MCF 10A (cell line): Measurements from ENCODE around the gene TMEM161A. TPM values are rescaled to one million over a fixed set of nuclear protein-coding genes. Genes with fewer than 3 reads are reported as not detected.

Source experiments
- BruUV-seq: library from RNA; stranded (reverse); fragments of 400-500 nt; replicated peaks from 2 replicates; lab custom pipeline; 2021; lab: Mats Ljungman, UMichigan
- CTCF ChIA-PET: fragments of 300-600 bp; sonication (Branson Sonifier 250); formaldehyde crosslinking; extraction: SDS; loops from one replicate; lab custom pipeline; 2021; ENCODE audit warnings: antibody characterized with exemption, inconsistent platforms; lab: Yijun Ruan, JAX
- POLR2A ChIA-PET: fragments of 300-600, 350-650 bp; sonication (Branson Sonifier 250); formaldehyde crosslinking; extraction: SDS; loops from one replicate; lab custom pipeline; 2020; ENCODE audit warnings: antibody characterized with exemption, inconsistent platforms; lab: Yijun Ruan, JAX
- DNase-seq: peaks from one replicate; pipeline ENCODE4 v3.0.0-alpha.2; 2018; ENCODE audit not compliant: unreplicated experiment
- H3K27ac Mint-ChIP-seq: one replicate; pipeline ENCODE4 v1.8.0; 2022; ENCODE audit warnings: mild to moderate bottlenecking, low read depth, mixed read lengths; ENCODE audit not compliant: unreplicated experiment
- H3K27me3 Mint-ChIP-seq: one replicate; pipeline ENCODE4 v1.8.0; 2022; ENCODE audit warnings: mixed read lengths; ENCODE audit not compliant: insufficient read depth, unreplicated experiment
- H3K36me3 Mint-ChIP-seq: one replicate; pipeline ENCODE4 v1.8.0; 2022; ENCODE audit warnings: mild to moderate bottlenecking, moderate library complexity, mixed read lengths; ENCODE audit not compliant: insufficient read depth, unreplicated experiment
- H3K4me1 Mint-ChIP-seq: one replicate; pipeline ENCODE4 v1.8.0; 2022; ENCODE audit warnings: mixed read lengths; ENCODE audit not compliant: insufficient read depth, unreplicated experiment
- H3K4me3 Mint-ChIP-seq: one replicate; pipeline ENCODE4 v1.8.0; 2022; ENCODE audit warnings: mild to moderate bottlenecking, moderate library complexity, mixed read lengths; ENCODE audit not compliant: unreplicated experiment
- H3K9me3 Mint-ChIP-seq: one replicate; pipeline ENCODE4 v1.8.0; 2022; ENCODE audit warnings: mixed read lengths; ENCODE audit not compliant: unreplicated experiment
- CTCF ChIP-seq: fragments of 200-600 bp; IDR thresholded peaks from one replicate; pipeline ENCODE4 v1.8.0; 2022; ENCODE audit warnings: antibody characterized with exemption, mild to moderate bottlenecking; ENCODE audit not compliant: unreplicated experiment
- intact Hi-C: fragments of 100-400 bp; cut with micrococcal nuclease; formaldehyde crosslinking; loops from 2 replicates; pipeline ENCODE4 v1.14.1; 2022
- total RNA-seq: library from RNA; stranded (reverse); gene quantifications from 2 replicates; pipeline ENCODE4 v1.2.3, GENCODE V29; 2022

TMEM161A gene
- total RNA-seq, 1 experiment from 2014 or later = 34.8 TPM

- intact Hi-C loops = no loop called here
- Mint-ChIP-seq H3K36me3 (peaks cover 35% of the 10 kb centered on the region), H3K27me3 (no peaks in the 10 kb centered on the region), H3K4me1 (no peaks in the 10 kb centered on the region), H3K27ac (no peak overlapping the region), H3K4me3 (no peak overlapping the region), H3K9me3 (peaks cover 18% of the 10 kb centered on the region)
- TF ChIP-seq CTCF = no peak
- DNase-seq = no peak
- no TSS peak for BruUV-seq
- POLR2A ChIA-PET = interaction anchor here (0.7 kb wide), 1 partner anchor 12 kb away, joined by 4 read pairs; no protein-coding TSS in a partner anchor
- CTCF ChIA-PET = interaction anchor here (1.4 kb wide), 1 partner anchor 7 kb away, joined by 5 read pairs; no protein-coding TSS in a partner anchor
Measured at GRCh38 chr19:19122902-19123301, 15.4 kb downstream of the TMEM161A start.

GRCh38 chr19:19121371-19121770 lies 16.9 kb downstream of the TMEM161A start:
- H3K27ac Mint-ChIP-seq = no peak overlapping the region
- peaks cover 35% of the 10 kb centered on the region for H3K36me3 Mint-ChIP-seq
- no peaks in the 10 kb centered on the region for H3K27me3 Mint-ChIP-seq
- H3K9me3 Mint-ChIP-seq = peaks cover 18% of the 10 kb centered on the region
- ChIA-PET POLR2A (no interaction called here), CTCF (no interaction called here)
- DNase-seq = no peak
- BruUV-seq = no TSS peak
- no peaks in the 10 kb centered on the region for H3K4me1 Mint-ChIP-seq
- intact Hi-C loops = no loop called here
- no peak for TF ChIP-seq CTCF
- H3K4me3 Mint-ChIP-seq = no peak overlapping the region

- ChIA-PET CTCF (no interaction called here), POLR2A (no interaction called here)
- H3K27ac Mint-ChIP-seq = no peak overlapping the region
- no peaks in the 10 kb centered on the region for H3K4me1 Mint-ChIP-seq
- H3K36me3 Mint-ChIP-seq = peaks cover 35% of the 10 kb centered on the region
- no peaks in the 10 kb centered on the region for H3K27me3 Mint-ChIP-seq
- no peak for TF ChIP-seq CTCF
- intact Hi-C loops = no loop called here
- no peak overlapping the region for H3K4me3 Mint-ChIP-seq
- BruUV-seq = no TSS peak
- DNase-seq = no peak
- H3K9me3 Mint-ChIP-seq = peaks cover 18% of the 10 kb centered on the region
Measured at GRCh38 chr19:19120308-19121231, 17.7 kb downstream of the TMEM161A start.

GRCh38 chr19:19119325-19120237 lies 18.7 kb downstream of the TMEM161A start:
- H3K27ac Mint-ChIP-seq = no peak overlapping the region
- H3K9me3 Mint-ChIP-seq = peaks cover 18% of the 10 kb centered on the region
- H3K4me1 Mint-ChIP-seq = no peaks in the 10 kb centered on the region
- CTCF ChIA-PET = no interaction called here
- H3K4me3 Mint-ChIP-seq = no peak overlapping the region
- no TSS peak for BruUV-seq
- no peak for TF ChIP-seq CTCF
- peaks cover 35% of the 10 kb centered on the region for H3K36me3 Mint-ChIP-seq
- POLR2A ChIA-PET = no interaction called here
- intact Hi-C loops = no loop called here
- H3K27me3 Mint-ChIP-seq = no peaks in the 10 kb centered on the region
- DNase-seq = no peak
